ENCODE measurements around the gene RGPD8.
"Not testable (repeated sequence)": the region's sequence is repeated elsewhere in the genome, so short reads cannot be mapped to it uniquely, and the experiment has no call there.

The RGPD8 gene

GRCh38 chr2:112433480-112433879 lies at the start of gene RGPD8:
Gene RGPD8, minus strand, starts transcription at chr2:112433645. Its CDS starts 192 bp downstream, at chr2:112433453.
- peak within 1 kb of the TSS; percentile 70 for H3K4me3 ChIP-seq (ENCODE audit: low read length)
- H3K9me2 ChIP-seq (replicated peaks; ENCODE audit: control insufficient read depth, low read length); H3K36me3 ChIP-seq (ENCODE audit: control insufficient read depth, low read length); H3K27ac ChIP-seq (ENCODE audit: low read depth, low read length); H4K20me1 ChIP-seq (ENCODE audit: control insufficient read depth, insufficient read depth, low read depth, low read length); H3K79me2 ChIP-seq (ENCODE audit: control insufficient read depth, low read length); H3K9me3 ChIP-seq (ENCODE audit: control insufficient read depth, insufficient read depth, low read length); H3F3A ChIP-seq (ENCODE audit: control insufficient read depth, insufficient read depth); H3K27me3 ChIP-seq (ENCODE audit: control insufficient read depth, low read length); H3K4me1 ChIP-seq (ENCODE audit: control insufficient read depth, low read length): not testable (repeated sequence)
- TF ChIP-seq CTCF (IDR thresholded peaks at IDR 0.05; ENCODE audit: low read depth, low read length, poor library complexity, severe bottlenecking), result peak; percentile 39
- peak within 1 kb of the TSS; percentile 63 for H3K4me2 ChIP-seq (ENCODE audit: low read length)

- no peak overlapping the region for H3K27ac ChIP-seq (ENCODE audit: low read depth, low read length)
- peaks cover 60% of the 10 kb centered on the region for H3K79me2 ChIP-seq (ENCODE audit: control insufficient read depth, low read length)
- H4K20me1 ChIP-seq (ENCODE audit: control insufficient read depth, insufficient read depth, low read depth, low read length), result peaks cover 5% of the 10 kb centered on the region; the same call in 1 of the 2 replicates
These were observed 49.6 kb upstream of the RGPD8 start for GRCh38 chr2:112483042-112483473.

GRCh38 chr2:112482309-112483041 lies 49.0 kb upstream of the RGPD8 start:
- H3K79me2 ChIP-seq (ENCODE audit: control insufficient read depth, low read length), result peaks cover 54% of the 10 kb centered on the region

More at GRCh38 chr2:112483042-112483473, 49.6 kb upstream of the RGPD8 start:
- Histone ChIP-seq H3K4me1 (ENCODE audit: control insufficient read depth, low read length) (peaks cover 20% of the 10 kb centered on the region), H3K9me2 (replicated peaks; ENCODE audit: control insufficient read depth, low read length) (no peaks in the 10 kb centered on the region), H3K4me2 (ENCODE audit: low read length) (peak overlapping the region; percentile 98), H3K36me3 (ENCODE audit: control insufficient read depth, low read length) (peaks cover 43% of the 10 kb centered on the region), H3F3A (ENCODE audit: control insufficient read depth, insufficient read depth) (peaks cover 3% of the 10 kb centered on the region; the same call in 1 of the 2 replicates), H3K4me3 (ENCODE audit: low read length) (peak overlapping the region; percentile 88), H3K27me3 (ENCODE audit: control insufficient read depth, low read length) (no peaks in the 10 kb centered on the region), H3K9me3 (ENCODE audit: control insufficient read depth, insufficient read depth, low read length) (no peaks in the 10 kb centered on the region)
- no peak for TF ChIP-seq EZH2phosphoT487 (IDR thresholded peaks at IDR 0.05; ENCODE audit: borderline replicate concordance, low read length)
- TF ChIP-seq CTCF (IDR thresholded peaks at IDR 0.05; ENCODE audit: low read depth, low read length, poor library complexity, severe bottlenecking), result no peak

More at GRCh38 chr2:112482309-112483041, 49.0 kb upstream of the RGPD8 start:
- Histone ChIP-seq H3K4me1 (ENCODE audit: control insufficient read depth, low read length) (peaks cover 20% of the 10 kb centered on the region), H3K9me3 (ENCODE audit: control insufficient read depth, insufficient read depth, low read length) (no peaks in the 10 kb centered on the region), H3K4me2 (ENCODE audit: low read length) (peak overlapping the region; percentile 98), H4K20me1 (ENCODE audit: control insufficient read depth, insufficient read depth, low read depth, low read length) (peaks cover 3% of the 10 kb centered on the region; the same call in 1 of the 2 replicates), H3K27me3 (ENCODE audit: control insufficient read depth, low read length) (no peaks in the 10 kb centered on the region), H3K9me2 (replicated peaks; ENCODE audit: control insufficient read depth, low read length) (no peaks in the 10 kb centered on the region), H3K27ac (ENCODE audit: low read depth, low read length) (peak overlapping the region; percentile 41; the same call in 1 of the 2 replicates), H3K36me3 (ENCODE audit: control insufficient read depth, low read length) (peaks cover 37% of the 10 kb centered on the region), H3F3A (ENCODE audit: control insufficient read depth, insufficient read depth) (peaks cover 5% of the 10 kb centered on the region; the same call in 1 of the 2 replicates), H3K4me3 (ENCODE audit: low read length) (peak overlapping the region; percentile 88)
- TF ChIP-seq CTCF (IDR thresholded peaks at IDR 0.05; ENCODE audit: low read depth, low read length, poor library complexity, severe bottlenecking) (no peak), EZH2phosphoT487 (IDR thresholded peaks at IDR 0.05; ENCODE audit: borderline replicate concordance, low read length) (no peak)

Data from DOHH2 (cell line).